Neuron (in vitro differentiated cells): ENCODE data around the gene REXO1.

ENCODE experiments used
- H2AFZ ChIP-seq: one replicate; pipeline ENCODE4 v1.6.1; 2013; ENCODE audit warnings: low read depth, mild to moderate bottlenecking, inconsistent platforms, low read length, moderate library complexity
- H3K27me3 ChIP-seq: one replicate; pipeline ENCODE4 v1.6.1; 2013; ENCODE audit warnings: low read length; ENCODE audit not compliant: insufficient read depth
- H3K36me3 ChIP-seq: one replicate; pipeline ENCODE4 v1.6.1; 2013; ENCODE audit warnings: low read length; ENCODE audit not compliant: insufficient read depth
- H3K4me1 ChIP-seq: one replicate; pipeline ENCODE4 v1.6.1; 2013; ENCODE audit warnings: low read length; ENCODE audit not compliant: insufficient read depth
- H3K4me3 ChIP-seq: 2 replicates; pipeline ENCODE4 v1.5.1; 2013; ENCODE audit warnings: mild to moderate bottlenecking, low read length, moderate library complexity
- H3K9me3 ChIP-seq: one replicate; pipeline ENCODE4 v1.6.1; 2013; ENCODE audit warnings: low read length

Gene REXO1

DNA sequence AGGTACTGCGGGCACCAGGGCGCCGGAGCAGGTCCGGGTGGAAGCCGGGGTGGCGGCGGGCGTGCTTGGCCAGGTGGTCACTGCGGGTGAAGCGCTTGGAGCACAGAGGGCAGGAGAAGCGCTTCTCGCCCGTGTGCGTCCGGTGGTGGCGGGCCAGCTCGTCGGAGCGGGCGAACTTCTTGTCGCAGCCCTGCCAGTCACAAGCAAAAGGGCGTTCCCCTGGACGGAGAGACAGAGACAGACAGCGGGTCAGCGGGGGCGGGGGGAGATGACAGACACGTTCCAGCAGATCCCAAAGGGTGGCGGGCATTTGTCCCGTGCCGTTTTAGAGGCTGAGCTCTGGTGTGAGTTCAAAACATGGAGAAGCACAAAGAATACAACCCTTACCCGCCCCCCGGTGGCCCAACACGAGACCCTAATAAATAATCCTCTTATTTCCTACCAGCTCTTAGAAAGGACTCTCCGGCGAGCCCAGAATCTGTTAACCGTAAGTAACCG is 6.3 kb upstream of the REXO1 start:
- Histone ChIP-seq H3K27me3 (no peaks in the 10 kb centered on the region), H2AFZ (no peak overlapping the region), H3K9me3 (no peaks in the 10 kb centered on the region), H3K36me3 (no peaks in the 10 kb centered on the region), H3K4me3 (no peak overlapping the region), H3K4me1 (peaks cover 38% of the 10 kb centered on the region)

DNA sequence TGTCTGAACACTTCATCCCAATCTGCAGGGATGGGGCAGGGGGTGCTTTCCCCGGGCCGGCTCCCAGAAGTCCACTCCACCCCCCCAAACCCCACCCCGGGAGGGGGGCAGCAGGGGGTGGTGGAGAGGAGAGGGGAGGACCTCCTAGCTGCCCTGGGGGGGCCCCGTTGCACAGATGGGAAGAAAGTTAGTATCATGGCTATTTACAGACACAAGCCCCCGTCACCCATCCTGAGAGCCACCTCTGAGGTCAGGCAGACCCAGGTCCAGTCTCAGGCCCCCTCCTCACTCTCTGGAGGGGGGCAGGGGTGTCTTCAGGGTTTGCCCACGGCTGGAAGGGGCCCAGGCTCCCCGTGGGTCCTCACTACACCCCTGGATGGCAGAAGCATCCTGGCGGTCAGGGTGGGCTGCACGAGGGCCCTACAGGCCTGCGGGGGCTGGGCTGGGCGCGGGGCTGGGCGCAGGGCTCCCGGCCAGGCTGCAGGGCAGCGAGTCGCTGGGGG is 5.8 kb upstream of the REXO1 start:
- H3K4me1 ChIP-seq = peaks cover 33% of the 10 kb centered on the region
- H3K9me3 ChIP-seq = no peaks in the 10 kb centered on the region
- H2AFZ ChIP-seq = no peak overlapping the region
- H3K27me3 ChIP-seq = no peaks in the 10 kb centered on the region
- H3K36me3 ChIP-seq = no peaks in the 10 kb centered on the region
- no peak overlapping the region for H3K4me3 ChIP-seq

DNA sequence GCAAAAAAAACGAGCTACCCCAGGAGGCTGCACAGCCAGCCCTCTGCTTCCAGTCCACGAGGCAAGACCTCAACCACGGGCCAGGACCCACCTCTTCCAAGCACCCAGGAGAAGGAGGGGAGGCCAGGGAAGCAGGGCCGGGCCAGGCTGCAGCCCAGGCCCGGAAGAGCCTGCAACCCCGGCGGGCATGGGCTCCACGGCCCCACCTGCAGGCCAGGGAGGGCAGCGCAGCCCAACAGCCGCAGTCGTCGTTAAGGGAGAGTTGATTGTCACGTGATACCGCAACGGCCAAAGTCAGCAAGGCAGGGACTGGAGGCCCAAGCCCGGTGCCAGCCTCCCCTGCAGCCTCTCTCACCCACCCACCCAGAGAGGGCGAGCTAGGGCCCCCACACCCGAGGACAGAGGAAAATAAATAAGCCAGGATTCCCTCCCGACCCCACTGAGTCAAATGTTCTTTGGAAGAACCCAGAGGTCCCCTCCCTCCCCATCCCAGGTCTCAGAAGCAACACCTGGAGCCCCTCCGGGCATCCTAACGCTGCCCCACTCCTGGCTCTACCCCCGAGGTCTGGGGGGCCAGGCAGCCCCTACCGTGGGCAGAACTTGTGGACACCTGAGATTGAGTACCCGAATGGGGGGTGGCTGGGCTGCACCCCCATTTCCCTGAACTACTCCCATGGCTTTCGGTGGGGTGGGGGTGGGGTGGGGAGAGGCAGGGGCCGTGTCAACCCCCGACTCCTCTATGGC is 5.2 kb upstream of the REXO1 start:
- Histone ChIP-seq H3K27me3 (no peaks in the 10 kb centered on the region), H2AFZ (no peak overlapping the region), H3K9me3 (no peaks in the 10 kb centered on the region), H3K36me3 (no peaks in the 10 kb centered on the region), H3K4me3 (no peak overlapping the region), H3K4me1 (peaks cover 32% of the 10 kb centered on the region)

DNA sequence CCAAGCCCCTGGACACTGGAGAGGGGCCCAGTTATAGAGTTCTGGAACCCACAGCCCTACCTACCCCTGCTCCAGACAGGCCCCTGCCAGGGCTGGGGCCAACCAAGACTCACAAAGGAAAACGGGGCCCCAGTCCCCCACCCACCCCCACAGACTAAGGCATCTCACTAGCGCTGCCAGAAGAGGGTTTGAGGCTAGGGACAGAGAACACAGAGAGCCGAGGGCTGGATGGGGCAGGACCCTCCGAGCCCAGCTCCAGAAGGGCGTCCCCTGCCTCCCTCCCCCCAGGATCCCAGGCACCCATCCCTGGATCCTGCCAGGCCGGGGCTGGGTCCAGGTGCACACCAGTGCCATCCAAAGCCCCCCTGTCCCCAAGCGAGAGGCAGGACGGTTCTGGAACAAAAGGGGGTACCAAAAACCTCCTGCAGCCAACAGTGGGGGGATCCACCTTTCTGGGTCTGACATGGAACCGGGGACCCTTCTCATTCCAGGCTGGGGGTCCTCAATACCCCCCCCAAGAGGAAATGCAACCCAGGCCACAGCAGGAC is 4.4 kb upstream of the REXO1 start:
- Histone ChIP-seq H3K9me3 (no peaks in the 10 kb centered on the region), H3K27me3 (no peaks in the 10 kb centered on the region), H2AFZ (no peak overlapping the region), H3K36me3 (no peaks in the 10 kb centered on the region), H3K4me3 (no peak overlapping the region), H3K4me1 (peaks cover 29% of the 10 kb centered on the region)

DNA sequence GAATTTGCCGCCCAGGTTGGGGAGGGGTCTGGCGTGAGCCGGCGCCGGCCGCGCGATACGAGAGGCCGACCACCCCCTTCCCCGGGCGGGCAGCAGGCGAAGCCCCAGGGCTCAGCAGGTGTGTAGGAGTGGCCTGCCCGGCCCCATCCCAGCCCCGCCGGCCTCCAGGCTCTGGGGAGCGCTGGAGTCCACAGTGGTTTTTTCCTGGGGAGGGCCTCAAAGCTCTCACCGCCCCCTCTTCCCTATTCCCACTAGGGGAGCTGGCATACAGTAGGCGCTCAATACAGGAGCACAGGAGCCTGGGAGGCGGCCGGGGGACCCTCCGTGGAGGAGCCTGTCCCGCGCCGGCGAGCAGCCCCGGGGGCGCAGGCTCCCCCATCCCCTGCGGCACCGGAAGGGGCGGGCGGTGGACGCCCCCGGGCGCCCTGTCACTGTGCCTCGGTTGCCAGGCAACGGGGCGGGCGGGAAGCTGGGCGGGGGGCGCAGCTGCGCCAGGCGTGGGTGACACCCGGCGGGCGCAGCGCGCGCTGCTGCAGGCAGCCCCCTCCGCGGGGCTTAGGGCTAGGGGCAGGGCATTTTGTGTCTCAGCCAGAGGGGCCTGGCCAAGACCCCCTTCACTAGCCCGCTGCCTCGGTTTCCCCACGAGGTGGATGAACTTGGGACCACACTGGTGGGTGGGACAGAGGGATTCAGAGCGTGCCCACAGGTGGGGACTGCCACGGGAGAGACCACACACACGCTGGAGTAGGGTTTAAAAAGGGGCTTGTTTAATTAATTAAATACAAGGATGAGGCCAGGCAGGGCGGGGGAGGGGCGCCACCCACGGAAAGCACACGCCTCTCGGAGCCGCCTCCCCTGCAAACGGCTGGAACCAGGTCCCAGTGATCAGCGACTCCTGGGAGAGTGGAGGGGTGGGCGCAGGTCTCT is 3.6 kb upstream of the REXO1 start:
- H2AFZ ChIP-seq = no peak overlapping the region
- peaks cover 30% of the 10 kb centered on the region for H3K4me1 ChIP-seq
- no peaks in the 10 kb centered on the region for H3K27me3 ChIP-seq
- no peaks in the 10 kb centered on the region for H3K36me3 ChIP-seq
- no peak overlapping the region for H3K4me3 ChIP-seq
- H3K9me3 ChIP-seq = no peaks in the 10 kb centered on the region

DNA sequence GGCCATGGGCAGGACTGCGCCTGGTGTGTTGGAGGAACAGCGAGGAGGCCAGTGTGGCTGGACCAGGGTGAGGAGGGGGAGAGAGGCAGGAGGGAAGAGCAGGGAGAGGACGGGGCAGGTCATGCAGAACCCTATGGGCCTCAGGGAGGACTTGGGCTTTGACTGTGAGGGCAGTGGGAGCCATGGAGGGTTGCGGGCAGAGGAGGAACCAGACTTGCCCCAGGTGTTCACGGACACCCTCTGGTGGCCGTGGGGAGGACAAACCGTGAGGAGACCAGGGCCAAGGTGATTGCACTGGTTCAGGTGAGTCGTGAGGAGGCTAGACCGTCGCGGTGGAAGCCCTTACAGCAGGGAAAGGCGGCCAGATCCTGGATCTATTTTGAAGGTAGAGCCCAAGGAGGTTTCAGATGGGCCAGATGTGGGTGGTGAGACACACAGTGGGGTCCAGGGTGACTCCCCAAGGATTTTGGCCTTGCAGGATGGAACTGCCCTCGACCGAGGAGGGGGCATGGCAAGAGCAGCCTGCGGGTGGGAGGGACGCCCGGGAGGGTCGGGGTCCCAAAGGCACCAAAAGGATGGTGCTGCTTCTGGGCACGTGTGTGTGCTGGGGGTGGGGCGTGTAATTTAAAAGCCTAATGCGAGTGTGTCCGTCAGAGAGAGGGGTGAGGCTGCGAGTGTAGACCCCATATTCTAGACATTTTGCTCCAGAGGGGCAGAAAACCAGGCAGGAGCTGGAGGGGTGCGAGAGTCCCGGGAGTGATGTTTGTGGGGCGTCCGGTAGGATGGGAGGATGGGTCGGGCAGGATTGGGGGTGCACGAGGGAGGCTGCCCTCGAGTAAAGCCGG is 2.7 kb upstream of the REXO1 start:
- no peak overlapping the region for H3K4me3 ChIP-seq
- H3K4me1 ChIP-seq = peaks cover 32% of the 10 kb centered on the region
- no peaks in the 10 kb centered on the region for H3K36me3 ChIP-seq
- no peaks in the 10 kb centered on the region for H3K27me3 ChIP-seq
- H3K9me3 ChIP-seq = no peaks in the 10 kb centered on the region
- H2AFZ ChIP-seq = no peak overlapping the region

DNA sequence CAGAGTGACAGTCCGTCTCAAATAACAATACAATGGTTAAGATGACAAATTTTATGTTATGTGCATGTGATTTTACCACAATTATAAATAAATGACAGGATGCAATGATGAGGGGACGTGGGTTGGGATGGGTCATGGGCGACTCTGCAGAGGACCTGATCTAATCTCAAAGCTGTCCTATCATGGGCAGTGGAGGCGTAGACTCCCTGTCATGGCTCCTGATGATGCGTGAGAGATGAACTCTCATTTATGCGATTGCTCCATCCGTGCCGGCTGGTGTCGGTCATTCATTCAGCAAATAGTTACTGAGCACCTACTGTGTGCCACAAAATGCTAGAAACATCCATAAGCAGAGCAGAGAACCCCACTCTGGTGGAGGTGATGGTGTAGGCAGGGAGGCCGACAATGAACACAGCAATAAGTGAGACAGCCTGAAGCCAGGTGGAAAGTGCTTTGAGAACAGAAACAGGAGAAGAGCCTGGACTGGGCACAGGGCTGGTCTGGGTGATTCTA is 1.7 kb upstream of the REXO1 start:
- Histone ChIP-seq H3K9me3 (no peaks in the 10 kb centered on the region), H3K4me3 (no peak overlapping the region), H3K4me1 (peaks cover 25% of the 10 kb centered on the region), H3K27me3 (no peaks in the 10 kb centered on the region), H2AFZ (no peak overlapping the region), H3K36me3 (peaks cover 3% of the 10 kb centered on the region)

DNA sequence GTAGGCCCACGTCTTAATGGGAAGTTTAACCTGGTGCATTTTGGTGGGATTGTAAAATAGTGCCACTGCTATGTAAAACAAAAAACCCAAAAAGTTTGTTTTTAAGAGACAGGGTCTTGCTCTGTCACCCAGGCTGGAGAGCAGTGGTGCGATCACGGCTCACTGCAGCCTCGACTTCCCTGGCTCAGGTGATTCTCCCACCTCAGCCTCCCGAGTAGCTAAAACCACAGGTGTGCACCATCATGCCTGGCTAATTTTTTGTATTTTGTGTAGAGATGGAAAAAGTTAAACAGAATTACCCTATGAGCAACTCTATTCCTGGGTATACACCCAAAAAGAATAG is 820 bp upstream of the REXO1 start:
- H2AFZ ChIP-seq = no peak overlapping the region
- H3K27me3 ChIP-seq = no peaks in the 10 kb centered on the region
- peaks cover 3% of the 10 kb centered on the region for H3K36me3 ChIP-seq
- no peak overlapping the region for H3K4me3 ChIP-seq
- peaks cover 20% of the 10 kb centered on the region for H3K4me1 ChIP-seq
- H3K9me3 ChIP-seq = no peaks in the 10 kb centered on the region

DNA sequence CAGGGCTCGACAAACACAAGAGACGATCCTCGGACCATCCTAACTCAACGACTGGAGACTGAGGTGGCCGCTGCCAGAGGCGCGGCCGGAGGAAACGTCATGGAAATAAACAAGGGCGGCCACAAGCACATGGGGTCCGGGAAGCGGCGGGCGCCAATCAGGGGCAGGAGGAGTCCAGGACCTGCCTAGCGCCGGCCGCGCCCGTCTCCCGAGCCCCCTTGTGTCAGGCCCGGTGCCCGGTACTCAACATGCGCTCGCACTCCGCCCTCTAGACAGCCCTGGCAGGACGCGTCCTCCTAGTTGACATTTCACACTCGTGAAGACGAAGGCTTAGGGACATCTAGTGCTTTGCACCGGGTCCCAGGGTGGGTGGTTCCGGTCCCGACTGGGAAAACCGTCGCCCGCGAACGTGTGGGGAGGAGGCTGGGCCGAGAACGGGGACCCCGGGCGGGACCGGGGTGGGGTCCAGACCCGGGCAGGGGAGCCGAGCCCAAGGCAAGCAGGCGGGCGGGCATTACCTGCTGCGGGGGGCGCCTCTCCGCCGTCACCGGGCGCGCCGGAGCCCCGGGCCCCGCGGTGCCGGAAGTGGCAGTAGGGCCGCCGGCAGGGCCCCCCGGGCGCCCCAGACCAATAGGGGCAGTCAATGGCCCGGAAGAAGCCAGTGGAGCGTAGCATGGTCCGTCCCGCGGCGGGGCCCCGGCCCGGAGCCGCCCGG is 442 bp downstream of the REXO1 start:
- peak overlapping the region; percentile 29 for H2AFZ ChIP-seq
- peak overlapping the region; percentile 83 for H3K4me3 ChIP-seq
- H3K9me3 ChIP-seq = no peaks in the 10 kb centered on the region
- peaks cover 20% of the 10 kb centered on the region for H3K4me1 ChIP-seq
- H3K27me3 ChIP-seq = no peaks in the 10 kb centered on the region
- peaks cover 3% of the 10 kb centered on the region for H3K36me3 ChIP-seq

DNA sequence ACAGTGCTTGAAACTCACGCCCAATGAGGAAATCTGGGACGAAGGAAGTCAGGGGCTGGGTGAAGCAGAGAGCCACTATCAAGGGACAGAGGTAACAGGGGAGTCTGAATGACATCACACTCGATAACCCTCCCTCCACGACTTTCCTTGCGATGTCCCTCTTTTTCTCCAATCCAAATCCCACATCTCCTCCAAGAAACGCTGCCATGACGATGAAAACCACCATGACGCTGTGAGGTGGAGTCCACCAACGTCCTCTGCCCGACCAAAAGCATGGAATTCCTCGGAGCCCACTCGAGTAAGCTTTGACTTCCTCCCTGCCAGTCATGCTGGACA is 967 bp downstream of the REXO1 start:
- no peaks in the 10 kb centered on the region for H3K27me3 ChIP-seq
- peaks cover 21% of the 10 kb centered on the region for H3K4me1 ChIP-seq
- H3K4me3 ChIP-seq = peak overlapping the region; percentile 83
- H3K36me3 ChIP-seq = peaks cover 3% of the 10 kb centered on the region
- no peak overlapping the region for H2AFZ ChIP-seq
- no peaks in the 10 kb centered on the region for H3K9me3 ChIP-seq

DNA sequence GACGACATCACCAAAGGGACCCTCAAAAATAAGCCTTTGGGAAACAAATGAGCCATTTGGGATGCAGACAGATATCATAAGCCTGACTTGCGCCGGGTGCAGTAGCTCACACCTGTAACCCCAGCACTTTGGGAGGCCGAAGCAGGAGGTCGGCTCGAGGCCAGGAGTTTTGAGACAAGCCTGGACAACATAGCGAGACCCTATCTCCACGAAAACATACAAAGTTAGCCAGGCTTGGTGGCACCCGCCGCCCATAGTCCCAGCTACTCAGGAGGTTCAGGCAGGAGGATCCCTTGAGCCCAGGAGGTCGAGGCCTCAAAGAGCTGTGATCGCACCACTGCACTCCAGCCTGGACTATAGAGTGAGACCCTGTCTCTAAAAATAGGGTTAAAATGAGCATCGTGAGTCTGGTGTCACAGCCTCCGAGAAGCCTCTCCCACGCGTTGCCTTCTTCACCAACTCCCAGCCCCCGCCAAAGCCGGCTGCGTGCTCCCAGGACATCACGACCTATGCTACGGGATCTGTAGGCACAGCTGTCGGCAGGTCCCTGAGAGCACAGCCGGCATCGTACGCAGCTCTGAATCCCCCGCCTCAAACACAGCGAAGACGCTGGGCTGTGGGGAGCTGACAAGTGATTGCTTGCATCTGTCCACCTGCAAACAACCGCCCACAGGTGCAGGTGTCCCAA is 1.6 kb downstream of the REXO1 start:
- H3K27me3 ChIP-seq = no peaks in the 10 kb centered on the region
- no peaks in the 10 kb centered on the region for H3K9me3 ChIP-seq
- peaks cover 27% of the 10 kb centered on the region for H3K4me1 ChIP-seq
- no peak overlapping the region for H2AFZ ChIP-seq
- peaks cover 3% of the 10 kb centered on the region for H3K36me3 ChIP-seq
- H3K4me3 ChIP-seq = peak overlapping the region; percentile 83
